GM12873 (cell line): ENCODE measurements around the gene VSIG2.

ENCODE experiments used
- TF ChIP-seq, protein P1 (sequence below): IDR thresholded peaks from 2 replicates; pipeline ENCODE4 v1.5.1; 2012; ENCODE audit warnings: low read depth, mild to moderate bottlenecking, moderate library complexity, low read length, control low read depth; ENCODE audit not compliant: insufficient read depth; ENCODE audit errors: missing control alignments

Gene VSIG2

GRCh38 chr11:124762105-124762623, 10.1 kb upstream of the VSIG2 start, which contains the start of gene ESAM:
TSS of gene ESAM (minus strand) at chr11:124762290. CDS start at chr11:124762154, 136 bp downstream.
- TF ChIP-seq, protein P1, sequence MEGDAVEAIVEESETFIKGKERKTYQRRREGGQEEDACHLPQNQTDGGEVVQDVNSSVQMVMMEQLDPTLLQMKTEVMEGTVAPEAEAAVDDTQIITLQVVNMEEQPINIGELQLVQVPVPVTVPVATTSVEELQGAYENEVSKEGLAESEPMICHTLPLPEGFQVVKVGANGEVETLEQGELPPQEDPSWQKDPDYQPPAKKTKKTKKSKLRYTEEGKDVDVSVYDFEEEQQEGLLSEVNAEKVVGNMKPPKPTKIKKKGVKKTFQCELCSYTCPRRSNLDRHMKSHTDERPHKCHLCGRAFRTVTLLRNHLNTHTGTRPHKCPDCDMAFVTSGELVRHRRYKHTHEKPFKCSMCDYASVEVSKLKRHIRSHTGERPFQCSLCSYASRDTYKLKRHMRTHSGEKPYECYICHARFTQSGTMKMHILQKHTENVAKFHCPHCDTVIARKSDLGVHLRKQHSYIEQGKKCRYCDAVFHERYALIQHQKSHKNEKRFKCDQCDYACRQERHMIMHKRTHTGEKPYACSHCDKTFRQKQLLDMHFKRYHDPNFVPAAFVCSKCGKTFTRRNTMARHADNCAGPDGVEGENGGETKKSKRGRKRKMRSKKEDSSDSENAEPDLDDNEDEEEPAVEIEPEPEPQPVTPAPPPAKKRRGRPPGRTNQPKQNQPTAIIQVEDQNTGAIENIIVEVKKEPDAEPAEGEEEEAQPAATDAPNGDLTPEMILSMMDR: peak; percentile 9

DNA sequence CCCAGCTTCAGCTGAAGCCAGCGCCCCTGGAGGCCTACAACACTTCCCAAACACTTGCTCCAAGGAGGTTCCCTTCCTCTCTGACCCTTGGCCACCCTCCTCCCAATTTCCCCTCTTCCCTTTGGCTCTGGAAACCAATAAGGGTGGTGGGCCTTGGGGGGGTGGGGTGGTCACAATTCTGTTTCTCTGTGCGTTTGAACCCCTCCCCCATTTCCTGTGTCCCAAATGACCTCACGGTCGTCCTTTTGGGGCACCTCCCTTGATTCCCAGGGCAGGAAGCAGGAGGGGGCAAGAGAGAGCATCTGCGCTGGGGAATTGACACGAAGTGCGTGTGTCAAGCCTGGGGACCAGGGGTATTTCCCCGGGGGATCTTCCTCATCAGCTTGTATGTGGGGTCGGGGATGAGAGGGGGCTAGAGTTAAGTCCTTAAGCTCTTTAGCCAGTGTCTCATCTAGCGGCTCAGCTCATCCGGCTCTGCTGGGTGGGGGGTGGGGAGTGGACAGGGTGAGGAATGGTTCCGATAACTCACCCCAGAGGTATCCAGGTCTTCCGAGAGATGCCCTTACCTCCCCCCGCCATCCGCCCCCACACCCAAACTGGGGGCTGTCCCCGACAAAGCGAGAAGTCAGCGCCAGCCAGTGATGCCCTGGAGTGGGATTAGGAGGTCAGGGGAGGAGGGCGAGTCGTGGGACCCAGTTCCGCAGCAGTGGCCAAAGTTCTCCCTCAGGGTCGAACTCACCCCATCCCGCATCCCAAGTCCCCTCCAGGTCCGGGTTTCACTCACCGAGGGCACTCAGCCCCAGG, 9.4 kb upstream of the VSIG2 start:
- TF ChIP-seq, protein P1: peak; percentile 29

GRCh38 chr11:124760806-124761205, 8.8 kb upstream of the VSIG2 start:
- TF ChIP-seq, protein P1: no peak

DNA sequence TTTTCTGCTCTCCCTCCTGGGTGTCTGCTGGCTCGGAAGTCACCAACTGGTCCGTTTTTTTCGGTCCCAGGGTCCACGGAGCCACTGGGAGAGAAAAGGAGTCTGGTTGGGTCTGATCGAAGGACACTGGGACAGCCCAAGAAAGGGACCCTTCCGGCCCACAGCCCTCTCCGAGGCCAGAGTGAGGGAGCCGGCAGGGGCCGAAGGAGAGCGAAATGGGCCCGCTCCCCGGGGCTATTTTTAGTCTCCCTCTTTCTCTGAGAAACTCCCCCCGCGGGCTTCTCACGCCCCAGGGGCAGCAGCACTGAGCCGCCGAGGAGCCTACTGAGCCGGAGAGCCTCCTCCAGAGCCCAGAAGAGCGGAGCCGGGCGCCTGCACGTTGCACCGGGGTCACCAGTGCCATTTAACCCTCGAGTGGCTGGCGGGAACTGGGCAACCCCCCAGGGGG, 8.2 kb upstream of the VSIG2 start:
- TF ChIP-seq, protein P1: no peak

- TF ChIP-seq, protein P1: no peak
These were observed 7.5 kb upstream of the VSIG2 start for GRCh38 chr11:124759266-124760204.

GRCh38 chr11:124758355-124759265, 6.6 kb upstream of the VSIG2 start:
- TF ChIP-seq, protein P1: peak; percentile 85
